ENCODE results near the gene RPS6KA1. TPM values are rescaled to one million over a fixed set of nuclear protein-coding genes. Genes with fewer than 3 reads are reported as not detected.

The RPS6KA1 gene
- total and polyA plus RNA-seq, 2 of the 8 experiments (the other 6 are each of a cell fraction or from before 2014, with no cell fraction given), result 44.3 to 55.0 TPM

DNA sequence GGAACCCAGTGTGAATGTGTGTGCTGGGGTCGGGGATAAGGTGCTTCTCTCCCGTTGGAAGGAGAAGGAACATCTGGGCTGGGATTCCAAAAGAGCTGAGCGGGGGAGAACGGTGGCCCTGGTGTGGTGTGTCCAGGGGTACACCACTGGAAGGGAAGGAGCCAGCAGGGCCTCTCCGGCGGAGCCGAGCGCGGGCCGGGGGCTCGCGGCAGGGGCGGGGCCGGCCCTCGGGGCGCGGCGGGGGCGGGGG lies 231 bp upstream of the RPS6KA1 start:
- peaks cover 0 to 25% of the 10 kb centered on the region in 2 experiments; a peak in 1 of 4 replicates for H3K79me2 ChIP-seq (ENCODE audit: control insufficient read depth in 1 of 2, insufficient read depth in 2 of 2, low read length in 2 of 2)
- peak overlapping the region; percentile 95 for H3K4ac ChIP-seq (replicated peaks; ENCODE audit: insufficient read length, low read depth, low read length)
- H3K4me2 ChIP-seq (ENCODE audit: insufficient read depth in 1 of 2, low read depth in 2 of 2, low read length in 2 of 2), result peak overlapping the region; percentile 93 to 98
- peak overlapping the region; percentile 29; the same call in 1 of the 2 replicates for H2BK12ac ChIP-seq (ENCODE audit: low read depth, low read length)
- no peaks in the 10 kb centered on the region for H3K36me3 ChIP-seq (ENCODE audit: control insufficient read depth in 2 of 4, insufficient read depth in 4 of 4, low read length in 3 of 4)
- peak overlapping the region; percentile 59 for H2BK120ac ChIP-seq (replicated peaks; ENCODE audit: low read depth, low read length)
- H3K9ac ChIP-seq (replicated peaks in 1 of 4; ENCODE audit: extremely low read depth in 1 of 4, low read depth in 3 of 4, low read length in 3 of 4), result peak overlapping the region in 2 of 4 experiments; percentile 46 to 62; a peak in 2 of 7 replicates
- TF ChIP-seq USF2 (IDR thresholded peaks at IDR 0.05; ENCODE audit: low read length) (no peak), BRCA1 (IDR thresholded peaks at IDR 0.05; ENCODE audit: low read depth, low read length) (no peak), TEAD4 (IDR thresholded peaks at IDR 0.05; ENCODE audit: low read depth, low read length) (no peak), JUN (IDR thresholded peaks at IDR 0.05; ENCODE audit: low read depth, low read length) (no peak)
- H2BK20ac ChIP-seq (ENCODE audit: low read length), result no peak overlapping the region
- no peak for DNase-seq (ENCODE audit: low read depth in 1 of 2, low spot score in 2 of 2)
- H3K23ac ChIP-seq (ENCODE audit: insufficient read length), result no peak overlapping the region
- peak overlapping the region; percentile 83; the same call in 1 of the 2 replicates for H4K8ac ChIP-seq (ENCODE audit: extremely low read depth, insufficient read depth, low read length)
- 11% methylated on average over 2 of the region's 19 CpGs; no CpG with 5 or more reads in 1 of the 2 experiments for WGBS, 2 experiments (ENCODE audit: extremely low coverage in 1 of 2, insufficient coverage in 1 of 2, insufficient read length in 1 of 2, insufficient replicate concordance in 2 of 2, low coverage in 1 of 2, low lambda C conversion rate in 2 of 2, missing lambda C conversion rate in 1 of 2)
- peaks cover 10% of the 10 kb centered on the region; the same call in 1 of the 2 replicates for H3K23me2 ChIP-seq (ENCODE audit: low read depth, low read length)
- H3K14ac ChIP-seq (ENCODE audit: insufficient read length), result no peak overlapping the region
- ChIA-PET CTCF (ENCODE audit: partially characterized antibody) (interaction anchor here (1.0 to 9.3 kb wide), 6 partner anchors 11 to 76 kb away, joined by 3 to 88 read pairs (median 6); no protein-coding TSS in a partner anchor), POLR2A (ENCODE audit: partially characterized antibody) (interaction anchor here (0.9 to 4.9 kb wide), 11 partner anchors 9 to 100 kb away, joined by 4 to 48 read pairs (median 8); partner anchors contain the start of genes DHDDS and HMGN2)
- no peaks in the 10 kb centered on the region for H3K9me3 ChIP-seq (ENCODE audit: insufficient read depth in 2 of 2, low read depth in 1 of 2, low read length in 1 of 2)
- H2AFZ ChIP-seq (ENCODE audit: low read length), result peak overlapping the region; percentile 99
- H4K5ac ChIP-seq (ENCODE audit: insufficient read length, low read depth, low read length), result peak overlapping the region; percentile 91
- no peak overlapping the region for H3K27ac ChIP-seq (ENCODE audit: low read depth, low read length)
- H4K91ac ChIP-seq (replicated peaks; ENCODE audit: insufficient read length, low read length), result peak overlapping the region; percentile 22
- peak overlapping the region; percentile 46; the same call in 1 of the 2 replicates for H2BK15ac ChIP-seq (ENCODE audit: low read length)
- peaks cover 4 to 7% of the 10 kb centered on the region in 2 experiments for H4K20me1 ChIP-seq (replicated peaks in 1 of 2; ENCODE audit: control insufficient read depth in 1 of 2, insufficient read depth in 2 of 2, low read length in 2 of 2)
- FAIRE-seq, result no peak
- no peak overlapping the region for H2AK5ac ChIP-seq (ENCODE audit: low read depth, low read length)
- peak overlapping the region; percentile 55 for H3K56ac ChIP-seq (replicated peaks; ENCODE audit: insufficient read length, low read depth, low read length)
- peak overlapping the region; percentile 82; the same call in 1 of the 2 replicates for H2BK5ac ChIP-seq (ENCODE audit: low read depth, low read length)
- peak overlapping the region; percentile 95 for H3K18ac ChIP-seq (ENCODE audit: extremely low read depth, low read length)
- peaks cover 2% of the 10 kb centered on the region; the same call in 1 of the 2 replicates for H3K79me1 ChIP-seq (ENCODE audit: low read depth, low read length)
- peak overlapping the region; percentile 36 to 64 (median 44); a peak in 6 of 8 replicates for H3K4me3 ChIP-seq (ENCODE audit: extremely low read depth in 1 of 4, insufficient read depth in 2 of 4, low read depth in 3 of 4, low read length in 4 of 4)
- H3K4me1 ChIP-seq (replicated peaks in 1 of 4; ENCODE audit: control insufficient read depth in 3 of 4, insufficient read depth in 4 of 4, low read length in 3 of 4), result peaks cover 11 to 20% (median 19%) of the 10 kb centered on the region in 4 experiments
- H3K27me3 ChIP-seq (replicated peaks in 1 of 4; ENCODE audit: control insufficient read depth in 3 of 4, extremely low read depth in 1 of 4, insufficient read depth in 3 of 4, low read length in 3 of 4), result no peaks in the 10 kb centered on the region

All from H1 (cell line).